Activated gamma-delta T cell treated with Interleukin-2 at 50 U/mL for 16 hours (primary cell): ENCODE results near the gene SAMM50.

Experiments used
- DNase-seq: peaks from one replicate; pipeline ENCODE4 v3.0.0-alpha.2; 2020

Gene SAMM50

GRCh38 chr22:43946384-43946667 is 8.9 kb upstream of the SAMM50 start:
- no peak for DNase-seq

GRCh38 chr22:43948836-43949406 is 6.3 kb upstream of the SAMM50 start:
- DNase-seq, result no peak

- no peak for DNase-seq
These were observed 3.9 kb upstream of the SAMM50 start for GRCh38 chr22:43951391-43951790.

- no peak for DNase-seq
These were observed 3.3 kb upstream of the SAMM50 start for GRCh38 chr22:43951966-43952365.

- DNase-seq, result no peak
These were observed 1.1 kb upstream of the SAMM50 start for GRCh38 chr22:43953988-43954785.

GRCh38 chr22:43955883-43956782 is 891 bp downstream of the SAMM50 start:
- peak; percentile 10 for DNase-seq

- no peak for DNase-seq
These were observed 1.7 kb downstream of the SAMM50 start for GRCh38 chr22:43956805-43957463.

- no peak for DNase-seq
These were observed 2.6 kb downstream of the SAMM50 start for GRCh38 chr22:43957871-43958270.

GRCh38 chr22:43964314-43964857 is 9.1 kb downstream of the SAMM50 start:
- no peak for DNase-seq

- no peak for DNase-seq
These were observed 11.8 kb downstream of the SAMM50 start for GRCh38 chr22:43967069-43967468.

GRCh38 chr22:43968614-43969013 is 13.4 kb downstream of the SAMM50 start:
- DNase-seq, result no peak

GRCh38 chr22:43969021-43969878 is 14.0 kb downstream of the SAMM50 start:
- DNase-seq, result no peak

- no peak for DNase-seq
These were observed 14.9 kb downstream of the SAMM50 start for GRCh38 chr22:43969989-43970755.

- no peak for DNase-seq
These were observed 15.9 kb downstream of the SAMM50 start for GRCh38 chr22:43971112-43971511.

GRCh38 chr22:43972931-43973462 is 17.8 kb downstream of the SAMM50 start:
- DNase-seq, result no peak

- DNase-seq, result no peak
These were observed 18.8 kb downstream of the SAMM50 start for GRCh38 chr22:43974028-43974545.

- DNase-seq, result no peak
These were observed 19.8 kb downstream of the SAMM50 start for GRCh38 chr22:43975041-43975440.

- DNase-seq, result no peak
These were observed 21.9 kb downstream of the SAMM50 start for GRCh38 chr22:43976861-43977795.

- no peak for DNase-seq
These were observed 23.3 kb downstream of the SAMM50 start for GRCh38 chr22:43978558-43978957.
